ENCODE data around the gene TEDC2. TPM values are rescaled to one million over a fixed set of nuclear protein-coding genes. Genes with fewer than 3 reads are reported as not detected.

TEDC2 gene
- total RNA-seq, 4 donors from 2014 or later, result 1.8 to 7.0 TPM; not detected in 2

GRCh38 chr16:2513405-2514332, 53.8 kb downstream of the TEDC2 start, which contains the start of gene ATP6V0C:
TSS of gene ATP6V0C (plus strand) at chr16:2513952. CDS start at chr16:2514104, 152 bp downstream.
- H3K9me3 ChIP-seq, result no peaks in the 10 kb centered on the region
- H3K27ac ChIP-seq, result peak within 1 kb of the TSS; percentile 96 to 97
- H3K4me3 ChIP-seq, result peak within 1 kb of the TSS; percentile 82 to 94
- H3K27me3 ChIP-seq, result no peaks in the 10 kb centered on the region
- H3K36me3 ChIP-seq, result no peaks in the 10 kb centered on the region
- peaks cover 12 to 37% of the 10 kb centered on the region in 2 donors for H3K4me1 ChIP-seq
- intact Hi-C loops (cut with DNase I; ENCODE audit: low total_unique reads), result no loop called here
- DNase-seq, result peak; percentile 90 to 91
- TF ChIP-seq, protein P1, sequence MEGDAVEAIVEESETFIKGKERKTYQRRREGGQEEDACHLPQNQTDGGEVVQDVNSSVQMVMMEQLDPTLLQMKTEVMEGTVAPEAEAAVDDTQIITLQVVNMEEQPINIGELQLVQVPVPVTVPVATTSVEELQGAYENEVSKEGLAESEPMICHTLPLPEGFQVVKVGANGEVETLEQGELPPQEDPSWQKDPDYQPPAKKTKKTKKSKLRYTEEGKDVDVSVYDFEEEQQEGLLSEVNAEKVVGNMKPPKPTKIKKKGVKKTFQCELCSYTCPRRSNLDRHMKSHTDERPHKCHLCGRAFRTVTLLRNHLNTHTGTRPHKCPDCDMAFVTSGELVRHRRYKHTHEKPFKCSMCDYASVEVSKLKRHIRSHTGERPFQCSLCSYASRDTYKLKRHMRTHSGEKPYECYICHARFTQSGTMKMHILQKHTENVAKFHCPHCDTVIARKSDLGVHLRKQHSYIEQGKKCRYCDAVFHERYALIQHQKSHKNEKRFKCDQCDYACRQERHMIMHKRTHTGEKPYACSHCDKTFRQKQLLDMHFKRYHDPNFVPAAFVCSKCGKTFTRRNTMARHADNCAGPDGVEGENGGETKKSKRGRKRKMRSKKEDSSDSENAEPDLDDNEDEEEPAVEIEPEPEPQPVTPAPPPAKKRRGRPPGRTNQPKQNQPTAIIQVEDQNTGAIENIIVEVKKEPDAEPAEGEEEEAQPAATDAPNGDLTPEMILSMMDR (IDR thresholded peaks at IDR 0.05), result peak in 1 of 4 experiments; percentile 21
- TF ChIP-seq POLR2A (IDR thresholded peaks at IDR 0.05), result peak; percentile 90 to 93

Small RNA genes lying within 50 kb of the gene (microRNA-seq; reads per million reads assigned to microRNA genes)
- gene MIR6767 (ENCODE audit: borderline microRNAs expressed, borderline replicate concordance) (not detected), gene MIR6768 (ENCODE audit: borderline microRNAs expressed, borderline replicate concordance) (not detected)

Small RNA genes lying within 50 kb of the gene (small RNA-seq; reads per million reads assigned to genes)
- not detected for gene MIR6768

Other genes starting within 250 kb of the TEDC2 start
- gene BRICD5, start 249.2 kb upstream of the TEDC2 start, total RNA-seq, result 10 to 100 TPM in 1 of 4 donors, 1 to 10 TPM in 3; 1.2 to 16.9 (median 1.7) TPM
- gene PGP, start 245.3 kb upstream of the TEDC2 start, total RNA-seq, result 10 to 100 TPM in 2 of 4 donors, 1 to 10 TPM in 2; 2.6 to 14.4 (median 10.4) TPM
- gene E4F1, start 236.5 kb upstream of the TEDC2 start, total RNA-seq, result 10 to 100 TPM in 3 of 4 donors, 1 to 10 TPM in 1; 8.2 to 41.8 (median 29.9) TPM
- gene DNASE1L2, start 223.7 kb upstream of the TEDC2 start, total RNA-seq, result 1 to 10 TPM in 1 of 4 donors, under 1 TPM in 1, not detected in 2; 0.97 to 1.2 TPM
- gene ECI1, start 208.5 kb upstream of the TEDC2 start, total RNA-seq, result 10 to 100 TPM in 3 of 4 donors, 1 to 10 TPM in 1; 4.9 to 89.1 (median 40.1) TPM
- gene RNPS1, start 192.0 kb upstream of the TEDC2 start, total RNA-seq, result 100 to 1,000 TPM in 1 of 4 donors, 10 to 100 TPM in 3; 36.1 to 175 (median 85.5) TPM
- 10 to 100 TPM in 1 of 4 donors, 1 to 10 TPM in 3; 1.3 to 18.7 (median 4.7) TPM for gene ABCA3, start 119.4 kb upstream of the TEDC2 start, total RNA-seq
- 10 to 100 TPM in 1 of 4 donors, 1 to 10 TPM in 1, under 1 TPM in 1, not detected in 1; under 0.01 to 11.8 (median 1.9) TPM for gene CCNF, start 30.7 kb upstream of the TEDC2 start, total RNA-seq
- gene NTN3, start 11.2 kb downstream of the TEDC2 start, total RNA-seq, result 10 to 100 TPM in 1 of 4 donors, 1 to 10 TPM in 1, not detected in 2; 1.3 to 15.5 TPM
- 10 to 100 TPM in 1 of 4 donors, 1 to 10 TPM in 2, under 1 TPM in 1; 0.59 to 21.6 (median 4.6) TPM for gene TBC1D24, start 15.0 kb downstream of the TEDC2 start, total RNA-seq
- 100 to 1,000 TPM in 1 of 4 donors, 10 to 100 TPM in 3; 14.3 to 126 (median 41.4) TPM for gene ATP6V0C, start 53.8 kb downstream of the TEDC2 start, total RNA-seq
- 10 to 100 TPM in 3 of 4 donors, 1 to 10 TPM in 1; 7.9 to 36.5 (median 22.0) TPM for gene AMDHD2, start 60.3 kb downstream of the TEDC2 start, total RNA-seq
- gene CEMP1, start 71.3 kb downstream of the TEDC2 start, total RNA-seq, result 1 to 10 TPM in 1 of 4 donors, under 1 TPM in 1, not detected in 2; 0.46 to 3.3 TPM
- gene PDPK1, start 77.9 kb downstream of the TEDC2 start, total RNA-seq, result 10 to 100 TPM; 11.0 to 66.2 (median 23.9) TPM
- 10 to 100 TPM in 2 of 4 donors, 1 to 10 TPM in 2; 4.6 to 21.6 (median 12.7) TPM for gene KCTD5, start 222.4 kb downstream of the TEDC2 start, total RNA-seq

All from uterus (tissue), 4 donors.